Fibroblast of the aortic adventitia (primary cell): ENCODE results near the gene ME2. TPM values are rescaled to one million over a fixed set of nuclear protein-coding genes. Genes with fewer than 3 reads are reported as not detected.

Source experiments
- DNase-seq: peaks from one replicate; pipeline ENCODE4 v3.0.0-alpha.2; 2010; ENCODE audit warnings: low read depth
- H3K4me3 ChIP-seq: 2 replicates; pipeline ENCODE4 v1.5.1; 2011; ENCODE audit warnings: low read depth, mild to moderate bottlenecking, control low read depth, low read length, moderate library complexity
- total RNA-seq: library from RNA; depleted of rRNA; stranded (reverse); fragments of >200 nt; gene quantifications from 2 replicates; pipeline ENCODE4 v1.2.3, GENCODE V29; 2012; ENCODE audit warnings: low replicate concordance
- TF ChIP-seq, protein P1 (sequence below): IDR thresholded peaks from 2 replicates; pipeline ENCODE4 v1.5.1; 2011; ENCODE audit warnings: mild to moderate bottlenecking, low read length, control low read depth, inconsistent platforms; ENCODE audit not compliant: insufficient read depth

The ME2 gene
- total RNA-seq, 1 donor, result 48.6 TPM

DNA sequence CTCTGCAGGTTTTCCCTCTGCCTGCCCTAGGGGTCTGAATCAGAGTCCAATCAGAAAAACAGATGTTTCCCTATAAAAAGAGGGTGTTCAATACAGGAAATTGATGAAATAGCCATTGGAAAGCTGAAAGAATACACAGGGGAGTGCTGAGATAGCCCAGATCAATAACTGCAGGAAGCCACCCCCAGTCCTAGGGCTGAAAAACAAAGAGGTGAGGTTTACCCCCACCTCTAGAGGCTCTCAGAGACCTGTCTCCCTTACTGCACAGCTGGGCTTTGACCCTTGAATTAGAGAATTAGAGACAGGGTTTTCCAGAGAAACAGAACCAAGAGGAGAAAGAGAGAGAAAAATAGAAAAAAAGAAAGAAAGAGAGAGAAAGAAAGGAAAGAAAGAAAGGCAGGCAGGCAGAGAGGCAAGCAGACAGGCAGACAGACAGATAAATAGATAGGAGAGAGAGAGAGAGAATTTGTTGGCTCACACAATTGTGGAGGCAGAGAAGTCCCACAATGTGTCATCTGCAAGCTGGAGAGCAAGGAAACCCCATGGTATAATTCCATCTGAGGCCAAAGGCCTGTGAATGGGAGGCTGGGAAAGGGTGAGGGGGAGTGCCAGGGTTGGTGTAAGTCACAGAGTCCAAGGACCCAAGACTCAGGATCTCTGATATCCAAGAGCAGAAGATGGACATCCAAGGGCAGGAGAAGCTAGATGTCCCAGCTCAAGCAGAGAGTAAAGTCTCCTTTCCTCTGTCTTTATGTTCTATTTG lies 18.9 kb upstream of the ME2 start:
- no peak for DNase-seq
- TF ChIP-seq, protein P1, sequence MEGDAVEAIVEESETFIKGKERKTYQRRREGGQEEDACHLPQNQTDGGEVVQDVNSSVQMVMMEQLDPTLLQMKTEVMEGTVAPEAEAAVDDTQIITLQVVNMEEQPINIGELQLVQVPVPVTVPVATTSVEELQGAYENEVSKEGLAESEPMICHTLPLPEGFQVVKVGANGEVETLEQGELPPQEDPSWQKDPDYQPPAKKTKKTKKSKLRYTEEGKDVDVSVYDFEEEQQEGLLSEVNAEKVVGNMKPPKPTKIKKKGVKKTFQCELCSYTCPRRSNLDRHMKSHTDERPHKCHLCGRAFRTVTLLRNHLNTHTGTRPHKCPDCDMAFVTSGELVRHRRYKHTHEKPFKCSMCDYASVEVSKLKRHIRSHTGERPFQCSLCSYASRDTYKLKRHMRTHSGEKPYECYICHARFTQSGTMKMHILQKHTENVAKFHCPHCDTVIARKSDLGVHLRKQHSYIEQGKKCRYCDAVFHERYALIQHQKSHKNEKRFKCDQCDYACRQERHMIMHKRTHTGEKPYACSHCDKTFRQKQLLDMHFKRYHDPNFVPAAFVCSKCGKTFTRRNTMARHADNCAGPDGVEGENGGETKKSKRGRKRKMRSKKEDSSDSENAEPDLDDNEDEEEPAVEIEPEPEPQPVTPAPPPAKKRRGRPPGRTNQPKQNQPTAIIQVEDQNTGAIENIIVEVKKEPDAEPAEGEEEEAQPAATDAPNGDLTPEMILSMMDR, result no peak
- no peak overlapping the region for H3K4me3 ChIP-seq

DNA sequence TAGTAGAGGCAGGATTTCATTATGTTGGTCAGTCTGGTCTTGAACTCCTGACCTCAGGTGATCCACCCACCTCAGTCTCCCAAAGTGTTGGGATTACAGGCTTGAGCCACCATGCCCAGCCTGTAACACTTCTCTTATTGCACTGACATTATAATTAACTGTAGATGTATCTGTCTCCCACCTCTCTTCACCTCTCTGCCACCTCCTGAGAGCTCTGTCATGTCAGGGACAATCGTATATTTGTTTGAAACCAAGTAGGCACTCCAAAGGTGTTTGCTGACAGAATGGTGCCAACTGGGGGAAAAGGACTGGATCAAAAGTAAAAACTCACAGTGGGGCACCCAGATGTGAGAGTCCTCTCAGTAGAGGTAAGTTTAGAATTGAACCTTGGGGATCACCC lies 17.3 kb upstream of the ME2 start:
- TF ChIP-seq, protein P1, result no peak
- no peak for DNase-seq
- no peak overlapping the region for H3K4me3 ChIP-seq

DNA sequence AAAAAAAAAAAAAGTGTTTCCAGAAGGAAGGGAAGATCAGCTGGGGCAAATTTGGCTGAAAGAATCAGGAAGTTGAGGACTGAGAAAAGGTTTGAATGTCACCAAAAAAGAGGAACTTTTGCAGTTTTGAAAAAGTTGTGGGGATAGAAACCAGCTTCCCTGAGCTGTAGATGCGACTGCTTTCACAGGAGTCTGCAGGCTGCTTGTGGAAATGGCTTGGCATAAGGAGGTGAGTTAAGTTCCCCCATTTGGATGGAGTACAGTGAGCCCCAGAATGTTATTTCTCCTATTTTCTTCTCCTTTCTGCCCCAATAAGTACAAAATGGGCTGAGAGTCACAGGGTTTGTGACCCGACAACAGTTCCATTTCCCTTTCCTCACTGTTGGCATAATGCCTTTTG lies 16.5 kb upstream of the ME2 start:
- TF ChIP-seq, protein P1, result no peak
- no peak for DNase-seq
- H3K4me3 ChIP-seq, result no peak overlapping the region

DNA sequence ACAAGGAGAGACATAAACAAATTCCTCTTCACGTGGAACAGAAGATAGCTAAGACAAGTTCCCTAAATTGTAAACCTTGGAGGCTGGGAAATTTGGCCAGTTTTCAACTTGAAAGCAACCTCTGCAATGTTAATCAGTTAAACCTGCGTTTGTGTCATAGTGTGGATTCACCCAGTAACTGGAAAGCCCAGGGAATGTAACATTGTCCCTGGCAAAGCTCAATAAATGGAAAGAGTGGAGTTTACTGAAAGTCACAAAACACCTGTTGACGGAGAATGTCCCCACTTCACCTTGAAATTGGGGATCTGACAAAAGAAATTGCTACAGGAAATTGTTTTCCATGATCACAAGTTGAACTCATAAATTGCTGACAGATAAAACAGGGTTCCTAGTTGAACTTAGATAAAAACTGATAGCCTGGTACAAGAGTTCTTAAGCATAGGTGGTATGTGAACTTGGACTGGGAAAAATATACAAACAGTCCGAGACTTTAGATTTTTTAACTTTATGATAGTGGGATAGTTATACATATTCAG lies 15.0 kb upstream of the ME2 start:
- no peak overlapping the region for H3K4me3 ChIP-seq
- no peak for DNase-seq
- TF ChIP-seq, protein P1, result no peak

DNA sequence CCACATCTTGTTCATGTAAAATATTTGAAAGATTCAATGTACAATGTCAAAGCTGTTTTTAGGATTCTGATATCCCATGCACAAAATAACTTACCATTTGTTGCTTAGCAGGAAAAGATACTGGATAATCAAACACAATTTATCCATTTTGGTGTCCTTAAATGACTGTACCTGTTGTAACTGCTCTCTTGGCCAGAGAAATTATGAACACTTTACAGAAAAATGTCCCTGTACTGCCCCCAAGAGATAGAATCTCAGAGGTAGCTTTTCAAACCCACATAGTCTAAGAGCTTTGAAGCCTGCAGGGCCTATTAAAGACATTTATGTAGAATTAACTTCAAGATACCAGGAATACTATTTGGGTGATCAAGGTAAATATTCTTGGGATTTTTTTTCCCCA lies 12.2 kb upstream of the ME2 start:
- TF ChIP-seq, protein P1, result peak; percentile 18
- H3K4me3 ChIP-seq, result no peak overlapping the region
- peak; percentile 46 for DNase-seq

DNA sequence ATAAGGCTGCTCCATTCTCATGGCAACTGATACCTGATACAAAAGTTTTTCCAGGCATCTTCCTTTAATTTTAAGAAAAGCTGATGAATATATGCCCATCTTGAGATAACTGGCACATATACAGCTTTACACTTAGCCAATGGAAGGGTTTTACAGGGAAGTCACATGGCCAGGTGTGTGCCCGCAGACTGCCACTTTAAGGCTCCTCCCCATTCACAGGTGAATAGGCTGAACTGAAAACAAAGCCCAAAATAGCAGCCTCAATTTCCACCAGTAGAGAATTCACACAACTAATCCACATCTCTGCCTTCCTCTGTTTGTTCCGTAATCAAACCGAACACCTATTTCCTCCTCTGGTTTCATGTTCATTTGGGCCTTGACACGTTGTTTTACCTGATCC lies 9.8 kb upstream of the ME2 start:
- no peak for DNase-seq
- TF ChIP-seq, protein P1, result no peak

More for the DNA sequence above, 9.8 kb upstream of the ME2 start:
- H3K4me3 ChIP-seq, result no peak overlapping the region
